Spleen (tissue), 7 donors: Measurements from ENCODE around the gene OR10R2.
"Not testable (repeated sequence)": the region's sequence is repeated elsewhere in the genome, so short reads cannot be mapped to it uniquely, and the experiment has no call there.

Experiments
- POLR2A ChIP-seq, 3 donors: fragments of 450-650 bp; IDR thresholded peaks; one replicate each; pipeline ENCODE4 v1.5.1; 2017; ENCODE audit warnings: antibody characterized with exemption in 3 of 3, mild to moderate bottlenecking in 1 of 3
- TF ChIP-seq, protein P1 (sequence below), 11 experiments: fragments of 200-600 bp in 7 of 11; fragments of 450-650 bp in 4 of 11; sonication (generic) in 4 of 11; IDR thresholded peaks in 8 of 11; conservative IDR thresholded peaks in 3 of 11; 1 replicate in 7 of 11; 2 replicates in 4 of 11; pipeline versions ENCODE4 v1.4.0 to v1.8.0; 2016 to 2021; ENCODE audit warnings: antibody characterized with exemption in 11 of 11, inconsistent platforms in 4 of 11, mild to moderate bottlenecking in 1 of 11
- donor health status: DM: no; HTN: no; CAD: no; lungs with moderate emphysema.
- donor health status: DM: no; HTN: no; CAD: no.
- donor health status: DM: no; HTN: no; CAD: no.

DNA sequence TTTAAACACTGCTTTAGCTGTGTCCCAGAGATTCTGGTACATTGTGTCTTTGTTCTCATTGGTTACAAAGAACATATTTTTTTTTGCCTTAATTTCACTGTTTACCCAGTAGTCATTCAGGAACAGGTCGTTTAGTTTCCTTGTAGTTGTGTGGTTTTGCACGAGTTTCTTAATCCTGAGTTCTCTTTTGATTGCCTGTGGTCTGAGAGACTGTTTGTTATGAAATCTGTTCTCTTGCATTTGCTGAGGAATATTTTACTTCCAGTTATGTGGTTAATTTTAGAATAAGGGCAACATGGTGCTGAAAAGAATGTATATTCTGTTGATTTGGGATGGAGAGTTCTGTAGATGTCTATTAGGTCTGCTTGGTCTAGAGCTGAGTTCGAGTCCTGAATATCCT is 41.9 kb upstream of the OR10R2 start:
- TF ChIP-seq, protein P1, sequence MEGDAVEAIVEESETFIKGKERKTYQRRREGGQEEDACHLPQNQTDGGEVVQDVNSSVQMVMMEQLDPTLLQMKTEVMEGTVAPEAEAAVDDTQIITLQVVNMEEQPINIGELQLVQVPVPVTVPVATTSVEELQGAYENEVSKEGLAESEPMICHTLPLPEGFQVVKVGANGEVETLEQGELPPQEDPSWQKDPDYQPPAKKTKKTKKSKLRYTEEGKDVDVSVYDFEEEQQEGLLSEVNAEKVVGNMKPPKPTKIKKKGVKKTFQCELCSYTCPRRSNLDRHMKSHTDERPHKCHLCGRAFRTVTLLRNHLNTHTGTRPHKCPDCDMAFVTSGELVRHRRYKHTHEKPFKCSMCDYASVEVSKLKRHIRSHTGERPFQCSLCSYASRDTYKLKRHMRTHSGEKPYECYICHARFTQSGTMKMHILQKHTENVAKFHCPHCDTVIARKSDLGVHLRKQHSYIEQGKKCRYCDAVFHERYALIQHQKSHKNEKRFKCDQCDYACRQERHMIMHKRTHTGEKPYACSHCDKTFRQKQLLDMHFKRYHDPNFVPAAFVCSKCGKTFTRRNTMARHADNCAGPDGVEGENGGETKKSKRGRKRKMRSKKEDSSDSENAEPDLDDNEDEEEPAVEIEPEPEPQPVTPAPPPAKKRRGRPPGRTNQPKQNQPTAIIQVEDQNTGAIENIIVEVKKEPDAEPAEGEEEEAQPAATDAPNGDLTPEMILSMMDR (IDR thresholded peaks at IDR 0.05 in 8 of 11, conservative IDR thresholded peaks at IDR 0.05 in 3 of 11) = not testable (repeated sequence)
- TF ChIP-seq POLR2A (IDR thresholded peaks at IDR 0.05) = not testable (repeated sequence)
